Neutrophil (primary cell): Measurements from ENCODE around the gene NUCKS1.

Experiments used
- H3K27ac ChIP-seq: fragments of 200-600 bp; sonication (generic); 2 replicates; pipeline ENCODE4 v1.5.1; 2016; ENCODE audit warnings: mild to moderate bottlenecking, moderate library complexity
- H3K27me3 ChIP-seq: fragments of 200-600 bp; sonication (generic); 2 replicates; pipeline ENCODE4 v1.6.0; 2016; ENCODE audit warnings: mild to moderate bottlenecking
- H3K36me3 ChIP-seq: fragments of 200-600 bp; sonication (generic); 2 replicates; pipeline ENCODE4 v1.5.1; 2017
- H3K4me1 ChIP-seq, 2 experiments: fragments of 200-600 bp in 1 of 2; sonication (generic) in 1 of 2; 1 replicate in 1 of 2; 2 replicates in 1 of 2; pipeline versions ENCODE4 v1.5.1 to v1.6.1; 2013 to 2016; ENCODE audit warnings: low read depth in 1 of 2, low read length in 1 of 2, mild to moderate bottlenecking in 1 of 2, moderate library complexity in 1 of 2; ENCODE audit not compliant: control insufficient read depth in 1 of 2, insufficient read depth in 1 of 2
- H3K4me3 ChIP-seq, 2 experiments: fragments of 200-600 bp in 1 of 2; sonication (generic) in 1 of 2; 1 replicate in 1 of 2; 2 replicates in 1 of 2; pipeline ENCODE4 v1.5.1; 2013 to 2016; ENCODE audit warnings: low read depth in 1 of 2, low read length in 1 of 2, mild to moderate bottlenecking in 1 of 2, moderate library complexity in 1 of 2
- H3K9me3 ChIP-seq: fragments of 200-600 bp; sonication (generic); 2 replicates; pipeline ENCODE4 v1.5.1; 2016
- CTCF ChIP-seq: fragments of 200-600 bp; sonication (generic); IDR thresholded peaks from 2 replicates; pipeline ENCODE4 v1.5.1; 2016; ENCODE audit warnings: antibody characterized with exemption

NUCKS1 gene

GRCh38 chr1:205701891-205702290, 48.1 kb downstream of the NUCKS1 start:
- no peaks in the 10 kb centered on the region for H3K36me3 ChIP-seq
- peaks cover 7 to 15% of the 10 kb centered on the region in 2 experiments for H3K4me1 ChIP-seq
- no peaks in the 10 kb centered on the region for H3K9me3 ChIP-seq
- TF ChIP-seq CTCF: no peak
- H3K27ac ChIP-seq: no peak overlapping the region
- H3K4me3 ChIP-seq: no peak overlapping the region
- peaks cover 8% of the 10 kb centered on the region for H3K27me3 ChIP-seq

- H3K4me1 ChIP-seq: peaks cover 7 to 11% of the 10 kb centered on the region in 2 experiments
- H3K9me3 ChIP-seq: no peaks in the 10 kb centered on the region
- TF ChIP-seq CTCF: no peak
- H3K36me3 ChIP-seq: no peaks in the 10 kb centered on the region
- peaks cover 13% of the 10 kb centered on the region for H3K27me3 ChIP-seq
- no peak overlapping the region for H3K27ac ChIP-seq
- no peak overlapping the region for H3K4me3 ChIP-seq
Observed at GRCh38 chr1:205701420-205701819, 48.6 kb downstream of the NUCKS1 start.

- Histone ChIP-seq H3K4me3 (no peak overlapping the region), H3K27ac (no peak overlapping the region), H3K36me3 (no peaks in the 10 kb centered on the region), H3K4me1 (peaks cover 7 to 11% of the 10 kb centered on the region in 2 experiments), H3K27me3 (peaks cover 18% of the 10 kb centered on the region), H3K9me3 (no peaks in the 10 kb centered on the region)
- TF ChIP-seq CTCF: no peak
Observed at GRCh38 chr1:205700865-205701401, 49.0 kb downstream of the NUCKS1 start.

- H3K27ac ChIP-seq: no peak overlapping the region
- H3K27me3 ChIP-seq: peaks cover 31% of the 10 kb centered on the region
- H3K4me3 ChIP-seq: no peak overlapping the region
- H3K4me1 ChIP-seq: no peaks in the 10 kb centered on the region
- no peaks in the 10 kb centered on the region for H3K36me3 ChIP-seq
- H3K9me3 ChIP-seq: no peaks in the 10 kb centered on the region
- TF ChIP-seq CTCF: no peak
Observed at GRCh38 chr1:205699416-205699815, 50.6 kb downstream of the NUCKS1 start.

GRCh38 chr1:205698921-205699320, 51.1 kb downstream of the NUCKS1 start:
- Histone ChIP-seq H3K4me1 (no peaks in the 10 kb centered on the region), H3K36me3 (no peaks in the 10 kb centered on the region), H3K9me3 (no peaks in the 10 kb centered on the region), H3K4me3 (no peak overlapping the region), H3K27ac (no peak overlapping the region), H3K27me3 (peaks cover 36% of the 10 kb centered on the region)
- no peak for TF ChIP-seq CTCF
